Measurements from ENCODE around the gene ZNF655. TPM values are rescaled to one million over a fixed set of nuclear protein-coding genes. Genes with fewer than 3 reads are reported as not detected.
"Not testable (repeated sequence)": the region's sequence is repeated elsewhere in the genome, so short reads cannot be mapped to it uniquely, and the experiment has no call there.

The ZNF655 gene
- total and polyA plus RNA-seq, 2 donors (not counting 3 experiments of a cell fraction or from before 2014, with no cell fraction given), result 16.9 to 20.4 TPM

- dilution Hi-C loops (cut with MboI; ENCODE audit: extremely low pct_ligation_motif_present, low sequenced_read_pairs); H3K9me1 ChIP-seq (replicated peaks; ENCODE audit: control insufficient read depth, extremely low read depth, insufficient read depth, low read length); H3K4me2 ChIP-seq (ENCODE audit: insufficient read depth, low read length); H3K27ac ChIP-seq (ENCODE audit: insufficient read depth, low read depth, low read length); H2AFZ ChIP-seq (ENCODE audit: low read depth, low read length); POLR2A ChIA-PET; DNase-seq (ENCODE audit: low read depth, low spot score); H3K9me3 ChIP-seq (replicated peaks; ENCODE audit: control insufficient read depth, insufficient read depth, low read length); H3K4me1 ChIP-seq (ENCODE audit: control insufficient read depth, extremely low read depth, insufficient read depth, low read length); BruUV-seq (replicated peaks); FAIRE-seq; H3K27me3 ChIP-seq (ENCODE audit: control insufficient read depth in 2 of 2, insufficient read depth in 2 of 2, low read length in 2 of 2); intact Hi-C loops (cut with micrococcal nuclease); H4K20me1 ChIP-seq (replicated peaks; ENCODE audit: control insufficient read depth, extremely low read depth, insufficient read depth, low read length); H3K36me3 ChIP-seq (ENCODE audit: control insufficient read depth in 2 of 2, extremely low read depth in 1 of 2, insufficient read depth in 2 of 2, low read length in 2 of 2); CTCF ChIA-PET; H3K79me2 ChIP-seq (ENCODE audit: control insufficient read depth, insufficient read depth, low read length); H3K9ac ChIP-seq (replicated peaks; ENCODE audit: extremely low read depth, insufficient read depth, low read length); H3K4me3 ChIP-seq (replicated peaks in 1 of 3; ENCODE audit: insufficient read depth in 1 of 3, low read depth in 1 of 3, low read length in 3 of 3): not testable (repeated sequence)
Observed at GRCh38 chr7:99545308-99545707, 13.1 kb upstream of the ZNF655 start.

- H3K4me2 ChIP-seq (ENCODE audit: insufficient read depth, low read length); H4K20me1 ChIP-seq (replicated peaks; ENCODE audit: control insufficient read depth, extremely low read depth, insufficient read depth, low read length); H3K9ac ChIP-seq (replicated peaks; ENCODE audit: extremely low read depth, insufficient read depth, low read length); H3K4me1 ChIP-seq (ENCODE audit: control insufficient read depth, extremely low read depth, insufficient read depth, low read length); CTCF ChIA-PET; H3K79me2 ChIP-seq (ENCODE audit: control insufficient read depth, insufficient read depth, low read length); dilution Hi-C loops (cut with MboI; ENCODE audit: extremely low pct_ligation_motif_present, low sequenced_read_pairs); DNase-seq (ENCODE audit: low read depth, low spot score); intact Hi-C loops (cut with micrococcal nuclease); H3K9me1 ChIP-seq (replicated peaks; ENCODE audit: control insufficient read depth, extremely low read depth, insufficient read depth, low read length); FAIRE-seq; H3K4me3 ChIP-seq (replicated peaks in 1 of 3; ENCODE audit: insufficient read depth in 1 of 3, low read depth in 1 of 3, low read length in 3 of 3); H3K36me3 ChIP-seq (ENCODE audit: control insufficient read depth in 2 of 2, extremely low read depth in 1 of 2, insufficient read depth in 2 of 2, low read length in 2 of 2); H3K27ac ChIP-seq (ENCODE audit: insufficient read depth, low read depth, low read length); H2AFZ ChIP-seq (ENCODE audit: low read depth, low read length); BruUV-seq (replicated peaks); POLR2A ChIA-PET; H3K27me3 ChIP-seq (ENCODE audit: control insufficient read depth in 2 of 2, insufficient read depth in 2 of 2, low read length in 2 of 2); H3K9me3 ChIP-seq (replicated peaks; ENCODE audit: control insufficient read depth, insufficient read depth, low read length): not testable (repeated sequence)
Observed at GRCh38 chr7:99549545-99549944, 8.9 kb upstream of the ZNF655 start.

- BruUV-seq (replicated peaks), result no TSS peak
- peak; percentile 28 for DNase-seq (ENCODE audit: low read depth, low spot score)
- Histone ChIP-seq H3K4me2 (ENCODE audit: insufficient read depth, low read length) (peak overlapping the region; percentile 96), H3K79me2 (ENCODE audit: control insufficient read depth, insufficient read depth, low read length) (peaks cover 2% of the 10 kb centered on the region), H3K4me3 (replicated peaks in 1 of 3; ENCODE audit: insufficient read depth in 1 of 3, low read depth in 1 of 3, low read length in 3 of 3) (peak overlapping the region; percentile 81 to 93 (median 92)), H3K9me3 (replicated peaks; ENCODE audit: control insufficient read depth, insufficient read depth, low read length) (no peaks in the 10 kb centered on the region), H4K20me1 (replicated peaks; ENCODE audit: control insufficient read depth, extremely low read depth, insufficient read depth, low read length) (no peaks in the 10 kb centered on the region), H2AFZ (ENCODE audit: low read depth, low read length) (peak overlapping the region; percentile 91), H3K9me1 (replicated peaks; ENCODE audit: control insufficient read depth, extremely low read depth, insufficient read depth, low read length) (no peaks in the 10 kb centered on the region), H3K9ac (replicated peaks; ENCODE audit: extremely low read depth, insufficient read depth, low read length) (peak overlapping the region; percentile 87), H3K27me3 (ENCODE audit: control insufficient read depth in 2 of 2, insufficient read depth in 2 of 2, low read length in 2 of 2) (no peaks in the 10 kb centered on the region), H3K27ac (ENCODE audit: insufficient read depth, low read depth, low read length) (peak overlapping the region; percentile 91), H3K36me3 (ENCODE audit: control insufficient read depth in 2 of 2, extremely low read depth in 1 of 2, insufficient read depth in 2 of 2, low read length in 2 of 2) (no peaks in the 10 kb centered on the region), H3K4me1 (ENCODE audit: control insufficient read depth, extremely low read depth, insufficient read depth, low read length) (peaks cover 10% of the 10 kb centered on the region)
- ChIA-PET POLR2A (interaction anchor here (1.5 kb wide), 1 partner anchor 47 kb away, joined by 4 read pairs; the partner anchor contains the start of gene ZKSCAN5), CTCF (no interaction called here)
- dilution Hi-C loops (cut with MboI; ENCODE audit: extremely low pct_ligation_motif_present, low sequenced_read_pairs), result no loop called here
- intact Hi-C loops (cut with micrococcal nuclease), result no loop called here
- TF ChIP-seq CTCF (IDR thresholded peaks at IDR 0.05; ENCODE audit: extremely low read depth in 1 of 2, insufficient read depth in 1 of 2, low read depth in 1 of 2, low read length in 2 of 2) (no peak), MYC (IDR thresholded peaks at IDR 0.05; ENCODE audit: low read depth, low read length) (no peak), JUN (IDR thresholded peaks at IDR 0.05; ENCODE audit: borderline replicate concordance, insufficient read depth, insufficient read length, low read depth) (no peak), EZH2 (IDR thresholded peaks at IDR 0.05; ENCODE audit: borderline replicate concordance, low read depth, low read length, severe bottlenecking) (no peak)
- TF ChIP-seq, protein P1, sequence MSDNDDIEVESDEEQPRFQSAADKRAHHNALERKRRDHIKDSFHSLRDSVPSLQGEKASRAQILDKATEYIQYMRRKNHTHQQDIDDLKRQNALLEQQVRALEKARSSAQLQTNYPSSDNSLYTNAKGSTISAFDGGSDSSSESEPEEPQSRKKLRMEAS (IDR thresholded peaks at IDR 0.05; ENCODE audit: insufficient read depth, insufficient read length), result no peak
- FAIRE-seq, result no peak
Observed at GRCh38 chr7:99551334-99551733, 7.1 kb upstream of the ZNF655 start.

Data from endothelial cell of umbilical vein (primary cell).